ENCODE results near the gene CABCOCO1. TPM values are rescaled to one million over a fixed set of nuclear protein-coding genes. Genes with fewer than 3 reads are reported as not detected.

CABCOCO1 gene
- not detected for total RNA-seq

GRCh38 chr10:61662794-61663259, at the start of gene CABCOCO1:
CABCOCO1 (plus strand) TSS chr10:61662929; CDS start chr10:61662973, 44 bp downstream.
- Mint-ChIP-seq H3K4me3 (no peak within 1 kb of the TSS), H3K4me1 (ENCODE audit: low read depth) (no peaks in the 10 kb centered on the region), H3K27ac (no peak within 1 kb of the TSS), H3K9me3 (no peaks in the 10 kb centered on the region), H3K27me3 (ENCODE audit: low read depth) (peaks cover 32% of the 10 kb centered on the region), H3K36me3 (ENCODE audit: low read depth) (no peaks in the 10 kb centered on the region)
- CTCF ChIA-PET = no interaction called here
- no peak for DNase-seq
- intact Hi-C loops (cut with micrococcal nuclease) = no loop called here

GRCh38 chr10:61613665-61614064, 49.1 kb upstream of the CABCOCO1 start:
- CTCF ChIA-PET = interaction anchor here (0.6 kb wide), 1 partner anchor 28 kb away, joined by 3 read pairs; no protein-coding TSS in a partner anchor
- Mint-ChIP-seq H3K27ac (no peak overlapping the region), H3K9me3 (no peaks in the 10 kb centered on the region), H3K27me3 (ENCODE audit: low read depth) (peaks cover 3% of the 10 kb centered on the region), H3K4me1 (ENCODE audit: low read depth) (no peaks in the 10 kb centered on the region), H3K36me3 (ENCODE audit: low read depth) (no peaks in the 10 kb centered on the region), H3K4me3 (no peak overlapping the region)
- intact Hi-C loops (cut with micrococcal nuclease) = no loop called here
- no peak for DNase-seq

GRCh38 chr10:61616611-61617010, 46.1 kb upstream of the CABCOCO1 start:
- H3K4me3 Mint-ChIP-seq = no peak overlapping the region
- H3K4me1 Mint-ChIP-seq (ENCODE audit: low read depth) = no peaks in the 10 kb centered on the region
- no peak overlapping the region for H3K27ac Mint-ChIP-seq
- CTCF ChIA-PET = interaction anchor here (0.5 kb wide), 1 partner anchor 910 kb away, joined by 3 read pairs; no protein-coding TSS in a partner anchor
- no peak for DNase-seq
- peaks cover 3% of the 10 kb centered on the region for H3K27me3 Mint-ChIP-seq (ENCODE audit: low read depth)
- intact Hi-C loops (cut with micrococcal nuclease) = no loop called here
- no peaks in the 10 kb centered on the region for H3K9me3 Mint-ChIP-seq
- H3K36me3 Mint-ChIP-seq (ENCODE audit: low read depth) = no peaks in the 10 kb centered on the region

GRCh38 chr10:61617180-61617579, 45.5 kb upstream of the CABCOCO1 start:
- CTCF ChIA-PET = no interaction called here
- intact Hi-C loops (cut with micrococcal nuclease) = no loop called here
- H3K4me3 Mint-ChIP-seq = no peak overlapping the region
- no peak overlapping the region for H3K27ac Mint-ChIP-seq
- DNase-seq = no peak
- no peaks in the 10 kb centered on the region for H3K4me1 Mint-ChIP-seq (ENCODE audit: low read depth)
- H3K27me3 Mint-ChIP-seq (ENCODE audit: low read depth) = peaks cover 4% of the 10 kb centered on the region
- H3K9me3 Mint-ChIP-seq = no peaks in the 10 kb centered on the region
- no peaks in the 10 kb centered on the region for H3K36me3 Mint-ChIP-seq (ENCODE audit: low read depth)

GRCh38 chr10:61617586-61617985, 45.1 kb upstream of the CABCOCO1 start:
- no peak overlapping the region for H3K4me3 Mint-ChIP-seq
- intact Hi-C loops (cut with micrococcal nuclease) = no loop called here
- H3K4me1 Mint-ChIP-seq (ENCODE audit: low read depth) = no peaks in the 10 kb centered on the region
- peaks cover 4% of the 10 kb centered on the region for H3K27me3 Mint-ChIP-seq (ENCODE audit: low read depth)
- H3K9me3 Mint-ChIP-seq = no peaks in the 10 kb centered on the region
- no peak overlapping the region for H3K27ac Mint-ChIP-seq
- no peaks in the 10 kb centered on the region for H3K36me3 Mint-ChIP-seq (ENCODE audit: low read depth)
- DNase-seq = no peak
- CTCF ChIA-PET = interaction anchor here (0.6 kb wide), 1 partner anchor 739 kb away, joined by 3 read pairs; no protein-coding TSS in a partner anchor

- DNase-seq = no peak
- H3K4me3 Mint-ChIP-seq = no peak overlapping the region
- H3K4me1 Mint-ChIP-seq (ENCODE audit: low read depth) = no peaks in the 10 kb centered on the region
- H3K27me3 Mint-ChIP-seq (ENCODE audit: low read depth) = peaks cover 4% of the 10 kb centered on the region
- intact Hi-C loops (cut with micrococcal nuclease) = no loop called here
- no peaks in the 10 kb centered on the region for H3K36me3 Mint-ChIP-seq (ENCODE audit: low read depth)
- H3K27ac Mint-ChIP-seq = no peak overlapping the region
- CTCF ChIA-PET = no interaction called here
- no peaks in the 10 kb centered on the region for H3K9me3 Mint-ChIP-seq
Measured at GRCh38 chr10:61618388-61618961, 44.3 kb upstream of the CABCOCO1 start.

- Mint-ChIP-seq H3K4me1 (ENCODE audit: low read depth) (no peaks in the 10 kb centered on the region), H3K36me3 (ENCODE audit: low read depth) (no peaks in the 10 kb centered on the region), H3K27me3 (ENCODE audit: low read depth) (peaks cover 4% of the 10 kb centered on the region), H3K9me3 (no peaks in the 10 kb centered on the region), H3K4me3 (no peak overlapping the region), H3K27ac (no peak overlapping the region)
- intact Hi-C loops (cut with micrococcal nuclease) = no loop called here
- no peak for DNase-seq
- CTCF ChIA-PET = no interaction called here
Measured at GRCh38 chr10:61620506-61620905, 42.2 kb upstream of the CABCOCO1 start.

GRCh38 chr10:61621605-61622051, 41.1 kb upstream of the CABCOCO1 start:
- peaks cover 4% of the 10 kb centered on the region for H3K27me3 Mint-ChIP-seq (ENCODE audit: low read depth)
- intact Hi-C loops (cut with micrococcal nuclease) = no loop called here
- CTCF ChIA-PET = no interaction called here
- no peak overlapping the region for H3K4me3 Mint-ChIP-seq
- H3K4me1 Mint-ChIP-seq (ENCODE audit: low read depth) = no peaks in the 10 kb centered on the region
- H3K9me3 Mint-ChIP-seq = no peaks in the 10 kb centered on the region
- H3K36me3 Mint-ChIP-seq (ENCODE audit: low read depth) = no peaks in the 10 kb centered on the region
- no peak overlapping the region for H3K27ac Mint-ChIP-seq
- DNase-seq = no peak

- DNase-seq = no peak
- H3K36me3 Mint-ChIP-seq (ENCODE audit: low read depth) = no peaks in the 10 kb centered on the region
- peaks cover 4% of the 10 kb centered on the region for H3K27me3 Mint-ChIP-seq (ENCODE audit: low read depth)
- intact Hi-C loops (cut with micrococcal nuclease) = no loop called here
- no peak overlapping the region for H3K4me3 Mint-ChIP-seq
- no peak overlapping the region for H3K27ac Mint-ChIP-seq
- CTCF ChIA-PET = interaction anchor here (0.7 kb wide), 1 partner anchor 197 kb away, joined by 3 read pairs; no protein-coding TSS in a partner anchor
- H3K9me3 Mint-ChIP-seq = no peaks in the 10 kb centered on the region
- no peaks in the 10 kb centered on the region for H3K4me1 Mint-ChIP-seq (ENCODE audit: low read depth)
Measured at GRCh38 chr10:61623161-61623560, 39.6 kb upstream of the CABCOCO1 start.

- Mint-ChIP-seq H3K27ac (no peak overlapping the region), H3K4me1 (ENCODE audit: low read depth) (no peaks in the 10 kb centered on the region), H3K36me3 (ENCODE audit: low read depth) (no peaks in the 10 kb centered on the region), H3K9me3 (no peaks in the 10 kb centered on the region), H3K4me3 (no peak overlapping the region), H3K27me3 (ENCODE audit: low read depth) (peaks cover 4% of the 10 kb centered on the region)
- DNase-seq = no peak
- intact Hi-C loops (cut with micrococcal nuclease) = no loop called here
- CTCF ChIA-PET = no interaction called here
Measured at GRCh38 chr10:61626209-61626608, 36.5 kb upstream of the CABCOCO1 start.

- Mint-ChIP-seq H3K4me3 (no peak overlapping the region), H3K27me3 (ENCODE audit: low read depth) (no peaks in the 10 kb centered on the region), H3K4me1 (ENCODE audit: low read depth) (no peaks in the 10 kb centered on the region), H3K27ac (no peak overlapping the region), H3K36me3 (ENCODE audit: low read depth) (no peaks in the 10 kb centered on the region), H3K9me3 (no peaks in the 10 kb centered on the region)
- no peak for DNase-seq
- CTCF ChIA-PET = no interaction called here
- intact Hi-C loops (cut with micrococcal nuclease) = no loop called here
Measured at GRCh38 chr10:61627266-61627665, 35.5 kb upstream of the CABCOCO1 start.

GRCh38 chr10:61628151-61628874, 34.4 kb upstream of the CABCOCO1 start:
- Mint-ChIP-seq H3K36me3 (ENCODE audit: low read depth) (no peaks in the 10 kb centered on the region), H3K27me3 (ENCODE audit: low read depth) (no peaks in the 10 kb centered on the region), H3K4me3 (no peak overlapping the region), H3K4me1 (ENCODE audit: low read depth) (no peaks in the 10 kb centered on the region), H3K9me3 (no peaks in the 10 kb centered on the region), H3K27ac (no peak overlapping the region)
- no peak for DNase-seq
- CTCF ChIA-PET = interaction anchor here (0.6 kb wide), 1 partner anchor 786 kb away, joined by 3 read pairs; no protein-coding TSS in a partner anchor
- intact Hi-C loops (cut with micrococcal nuclease) = no loop called here

Measured in activated naive CD4-positive, alpha-beta T cell treated with anti-CD3 and anti-CD28 coated beads for 36 hours (primary cell).